Medulla oblongata (tissue), 1 donor: ENCODE results near the gene UNKL.

Experiments used
- DNase-seq: peaks from one replicate; pipeline ENCODE4 v3.0.0-alpha.2; 2015; ENCODE audit errors: extremely low spot score

The UNKL gene

DNA sequence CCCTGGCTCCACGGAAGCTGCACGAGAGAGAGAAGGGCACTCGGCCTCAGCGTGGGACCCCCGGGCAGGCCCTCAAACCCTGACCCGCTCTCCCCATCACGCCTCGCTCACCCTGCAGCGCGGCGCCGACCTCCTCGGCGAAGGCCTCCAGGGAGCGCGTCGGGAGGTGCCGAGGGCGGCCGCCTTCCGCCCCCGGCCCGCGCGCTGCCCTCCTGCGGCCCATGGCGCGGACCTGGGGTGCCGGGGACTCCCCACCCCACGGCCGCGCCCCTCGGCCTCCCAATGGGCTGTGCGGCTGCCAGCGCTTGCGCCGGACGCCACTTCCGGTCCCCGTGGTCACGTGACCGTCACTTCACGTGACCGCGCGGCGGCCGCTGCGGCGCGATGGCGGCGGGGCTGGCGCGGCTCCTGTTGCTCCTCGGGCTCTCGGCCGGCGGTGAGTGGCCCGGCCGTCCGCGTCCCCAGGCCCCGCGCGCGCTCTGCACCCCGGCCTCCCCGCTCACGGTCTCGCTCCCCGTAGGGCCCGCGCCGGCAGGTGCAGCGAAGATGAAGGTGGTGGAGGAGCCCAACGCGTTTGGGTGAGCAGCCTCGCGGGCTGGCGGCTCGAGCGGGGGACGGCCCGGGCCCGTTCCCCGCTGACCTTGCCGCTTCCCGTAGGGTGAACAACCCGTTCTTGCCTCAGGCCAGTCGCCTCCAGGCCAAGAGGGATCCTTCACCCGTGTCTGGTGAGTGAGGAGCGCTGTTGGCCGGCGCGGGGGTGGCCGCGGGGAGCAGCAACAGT is 62.7 kb downstream of the UNKL start, which contains the start of the genes GNPTG and TSR3:
Gene GNPTG, plus strand, starts transcription at position 350 of the 781 bp plus-strand sequence. Its CDS starts 35 bp downstream, at position 385.
Gene TSR3, minus strand, starts transcription at position 297 of the 781 bp plus-strand sequence. Its CDS starts 74 bp downstream, at position 223.
- DNase-seq: peak; percentile 81

DNA sequence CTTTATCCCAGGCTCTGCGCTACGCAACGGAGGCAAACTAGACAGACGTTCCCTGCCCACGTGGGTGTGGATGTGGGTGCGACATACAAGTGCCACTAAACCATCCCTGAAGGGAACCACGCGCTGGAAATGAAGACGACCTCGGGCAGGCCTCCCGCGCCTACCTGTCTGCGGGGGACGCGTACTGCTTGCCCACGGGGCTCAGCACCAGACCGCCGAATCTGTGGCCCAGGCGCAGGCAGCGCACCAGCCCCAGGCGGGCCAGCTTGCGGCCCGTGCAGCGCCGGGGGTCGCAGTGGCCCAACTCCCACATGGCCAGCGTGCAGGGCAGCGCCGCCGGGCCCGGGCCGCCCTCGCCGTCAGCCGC is 63.3 kb downstream of the UNKL start:
- DNase-seq: no peak

DNA sequence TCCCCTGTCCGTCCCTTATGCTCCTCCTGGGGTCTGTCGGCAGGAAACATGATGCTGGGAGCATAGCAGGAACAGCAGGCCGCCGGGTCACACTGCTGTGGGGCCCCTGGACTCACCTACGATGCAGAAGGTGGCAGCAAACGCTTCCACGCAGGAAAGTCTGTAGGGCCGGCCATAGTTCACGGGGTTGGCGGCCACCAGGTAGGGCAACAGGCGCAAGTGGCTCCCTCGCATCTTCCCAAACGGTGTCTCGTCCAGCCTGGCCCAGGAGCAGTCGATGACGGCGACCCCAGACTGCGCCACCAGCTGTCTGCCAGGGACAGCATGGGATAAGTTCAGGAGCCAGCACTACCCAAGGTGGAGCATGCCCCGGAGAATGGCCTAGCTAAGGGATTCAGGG is 63.8 kb downstream of the UNKL start:
- no peak for DNase-seq

DNA sequence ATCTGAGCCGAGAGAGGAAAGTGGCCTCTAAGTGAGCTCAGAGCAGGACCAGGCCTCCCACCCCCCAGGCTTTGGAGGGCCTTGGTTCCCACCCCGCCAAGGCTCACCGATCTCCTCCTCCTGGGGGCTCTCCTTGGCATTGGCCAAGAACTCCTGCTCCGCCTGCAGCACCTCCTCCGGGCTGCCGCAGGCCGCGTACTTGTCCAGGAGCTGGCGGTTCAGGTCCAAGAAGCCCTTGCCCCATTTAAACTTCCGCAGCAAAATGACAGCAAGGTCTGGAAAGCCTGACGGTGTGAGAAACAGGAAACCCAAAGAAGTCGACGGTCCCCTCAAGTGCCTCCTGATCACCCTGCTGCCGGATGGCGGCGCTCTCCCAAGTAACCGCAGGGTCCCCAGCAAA is 64.6 kb downstream of the UNKL start:
- no peak for DNase-seq

GRCh38 chr16:1349351-1349750 is 65.2 kb downstream of the UNKL start:
- DNase-seq: no peak

- DNase-seq: no peak
Observed at GRCh38 chr16:1348926-1349325, 65.6 kb downstream of the UNKL start.

DNA sequence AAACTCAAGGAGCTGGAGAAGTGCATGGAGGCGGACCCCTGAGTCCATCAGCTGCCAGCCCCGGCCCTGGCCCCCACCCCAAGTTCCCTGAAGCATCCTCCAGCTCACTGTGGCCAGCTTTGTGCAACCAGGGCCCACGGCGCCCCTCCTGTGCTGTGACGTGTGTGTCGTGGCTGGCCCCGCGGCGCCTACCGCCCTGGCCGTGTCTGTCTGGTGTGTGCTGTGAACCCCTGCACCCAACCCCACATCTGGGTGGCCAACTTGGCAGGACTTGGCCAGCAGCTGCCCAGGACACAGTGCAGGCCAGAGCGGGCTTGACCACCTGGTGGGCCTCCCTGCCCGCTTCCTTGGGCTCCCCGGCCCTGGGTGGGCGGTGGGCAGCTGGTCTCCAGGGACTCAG is 66.1 kb downstream of the UNKL start:
- DNase-seq: no peak

GRCh38 chr16:1347962-1348361 is 66.5 kb downstream of the UNKL start:
- DNase-seq: no peak

GRCh38 chr16:1347286-1347855 is 67.1 kb downstream of the UNKL start:
- no peak for DNase-seq

DNA sequence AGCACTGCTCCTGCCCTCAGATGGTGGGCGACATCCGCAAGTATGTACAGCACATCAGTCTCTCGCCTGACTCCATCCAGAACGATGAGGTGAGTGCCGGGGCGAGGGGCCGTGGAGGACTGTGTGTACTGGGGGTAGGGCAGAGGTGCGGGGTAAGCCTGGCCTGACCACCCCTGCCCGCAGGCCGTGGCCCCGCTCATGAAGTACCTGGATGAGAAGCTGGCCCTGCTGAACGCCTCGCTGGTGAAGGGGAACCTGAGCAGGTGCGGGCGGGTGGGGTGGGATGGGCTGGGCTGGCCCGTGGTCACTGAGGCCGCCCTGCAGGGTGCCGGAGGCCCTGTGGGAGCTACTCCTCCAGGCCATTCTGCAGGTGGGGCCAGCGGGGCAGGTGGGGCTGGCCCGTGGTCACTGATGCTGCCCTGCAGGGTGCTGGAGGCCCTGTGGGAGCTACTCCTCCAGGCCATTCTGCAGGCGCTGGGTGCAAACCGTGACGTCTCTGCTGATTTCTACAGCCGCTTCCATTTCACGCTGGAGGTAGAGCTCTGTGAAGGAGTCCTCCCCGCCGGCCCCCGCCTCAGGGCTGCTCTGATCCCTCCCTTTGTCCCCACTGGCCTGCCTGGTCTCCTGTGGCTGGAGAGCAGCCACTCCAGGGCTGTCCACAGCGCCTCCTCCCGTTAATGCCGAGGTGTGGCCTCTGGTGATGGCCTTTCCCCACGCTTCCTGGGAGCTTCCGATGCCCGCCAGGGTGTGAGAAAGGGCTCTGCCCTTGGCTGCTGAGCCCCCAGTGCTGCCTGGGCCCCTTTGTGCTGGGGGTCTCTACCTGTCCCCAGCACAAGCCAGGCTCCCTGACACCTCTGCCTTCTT is 67.8 kb downstream of the UNKL start:
- DNase-seq: no peak

GRCh38 chr16:1345651-1346421 is 68.7 kb downstream of the UNKL start:
- no peak for DNase-seq

DNA sequence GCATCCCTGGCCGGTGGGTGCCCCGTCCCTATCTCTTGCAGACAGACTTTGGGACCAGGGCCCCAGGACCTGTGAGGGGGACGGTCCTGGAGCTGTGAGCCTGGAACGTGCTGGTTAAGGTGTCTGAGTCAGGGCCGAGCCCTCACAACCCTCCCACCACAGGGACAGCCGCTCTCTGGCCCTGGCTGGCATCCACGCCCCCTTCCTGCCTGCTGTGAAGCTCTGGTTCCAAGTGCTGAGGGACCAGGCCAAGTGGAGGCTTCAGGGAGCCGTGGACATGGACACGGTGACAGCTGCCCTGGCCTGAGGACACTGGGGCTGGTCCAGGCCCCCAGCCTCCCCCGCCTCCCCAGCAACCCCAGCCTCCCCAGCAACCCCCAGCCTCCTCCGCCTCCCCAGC is 69.4 kb downstream of the UNKL start:
- DNase-seq: no peak

DNA sequence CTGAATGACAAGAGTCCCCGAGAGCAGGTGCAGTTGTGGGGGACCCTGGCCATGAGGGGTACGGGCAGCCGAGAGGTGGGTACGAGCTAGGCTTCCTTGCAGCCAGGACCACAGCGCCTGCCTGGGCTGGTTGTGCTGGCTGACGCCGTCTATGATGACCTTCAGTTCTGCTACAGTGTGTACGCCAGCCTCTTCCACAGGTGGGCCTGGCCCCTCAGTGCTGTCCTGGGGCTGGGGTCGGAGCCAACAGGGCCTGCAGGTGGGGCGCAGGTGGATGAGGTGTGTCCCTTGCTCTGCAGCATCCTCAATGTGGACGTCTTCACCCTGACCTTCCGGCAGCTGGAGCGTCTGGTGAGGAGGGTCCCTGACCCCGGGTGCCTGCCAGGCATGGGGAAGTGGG is 70.0 kb downstream of the UNKL start:
- no peak for DNase-seq

DNA sequence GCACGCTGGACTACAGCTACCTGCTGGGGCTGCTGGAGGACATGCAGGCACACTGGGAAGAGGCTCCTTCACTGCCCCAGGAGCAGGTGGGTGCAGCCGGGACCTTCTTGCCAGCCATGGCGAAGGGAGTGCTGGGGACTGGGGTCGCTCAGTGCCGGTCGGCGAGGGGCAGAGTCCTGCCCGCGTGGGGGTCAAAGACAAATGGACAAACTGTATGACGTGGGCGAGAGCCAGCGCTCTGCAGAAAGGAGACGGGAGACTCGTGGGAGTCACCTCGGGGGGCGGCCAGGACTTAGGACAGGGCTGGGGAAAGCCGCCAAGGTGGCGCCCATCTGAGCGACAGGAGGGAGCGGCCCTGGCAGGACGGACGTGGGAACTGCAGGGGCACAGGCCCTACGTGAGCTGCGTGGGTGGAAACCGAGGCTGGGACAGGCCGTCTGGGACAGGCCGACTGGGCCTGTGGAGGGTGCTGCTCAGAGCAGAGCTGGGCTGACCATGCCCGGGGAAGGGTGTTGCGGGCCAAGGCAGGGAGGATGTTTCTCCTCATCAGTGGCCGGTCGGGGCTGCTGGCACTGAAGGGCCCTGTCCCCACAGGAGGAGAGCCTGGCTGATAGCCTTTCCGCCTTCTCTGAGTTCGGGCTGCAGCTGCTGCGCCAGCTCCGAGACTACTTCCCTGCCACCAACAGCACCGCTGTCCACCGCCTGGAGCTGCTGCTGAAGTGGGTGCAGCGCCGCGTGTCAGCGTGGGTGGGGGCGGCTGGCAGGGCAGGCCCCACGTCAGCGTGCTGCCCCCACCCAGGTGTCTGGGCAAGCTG is 70.9 kb downstream of the UNKL start:
- no peak for DNase-seq

GRCh38 chr16:1342526-1343427 is 71.7 kb downstream of the UNKL start:
- peak; percentile 88 for DNase-seq

DNA sequence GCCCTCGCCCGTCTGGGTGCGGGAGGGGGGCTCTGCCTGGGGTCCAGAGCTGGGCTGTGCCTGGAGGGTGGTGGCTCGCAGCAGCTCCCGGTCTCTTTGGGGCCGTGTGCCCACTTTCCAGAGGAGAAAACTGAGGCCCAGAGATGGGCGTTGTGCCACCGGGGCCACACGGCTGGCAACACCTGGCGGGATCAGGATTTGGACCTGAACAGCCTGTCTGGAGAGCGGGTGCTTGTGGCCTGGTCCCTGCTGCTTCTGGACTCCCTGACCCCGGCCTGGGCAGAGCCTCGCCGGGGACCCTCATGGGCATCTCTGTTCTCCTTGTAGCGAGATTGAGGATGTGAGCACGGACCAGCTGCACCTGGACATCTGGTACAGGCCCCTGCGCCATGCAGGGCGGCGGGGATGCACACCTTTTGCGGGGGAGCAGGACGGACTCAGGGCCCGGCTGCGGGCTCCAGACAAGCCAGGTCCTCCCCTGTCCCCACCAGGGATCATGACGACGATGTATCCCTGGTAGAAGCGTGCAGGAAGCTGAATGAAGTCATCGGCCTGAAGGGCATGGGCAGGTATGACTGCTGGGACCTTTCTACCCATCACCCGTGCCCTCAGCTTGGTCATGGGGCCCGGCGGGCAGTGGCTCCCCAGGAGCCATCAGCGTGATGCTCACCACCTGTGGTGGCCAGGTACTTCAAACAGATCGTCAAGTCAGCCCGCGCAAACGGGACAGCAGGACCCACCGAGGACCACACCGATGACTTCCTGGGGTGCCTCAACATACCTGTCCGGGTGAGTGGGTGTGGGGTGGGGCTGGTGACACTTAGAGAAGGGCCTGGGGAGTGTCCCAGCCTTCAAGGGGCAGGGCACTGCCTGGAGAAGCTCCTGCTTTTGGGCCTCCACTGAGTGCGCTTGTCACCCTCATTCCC is 72.7 kb downstream of the UNKL start:
- no peak for DNase-seq

- no peak for DNase-seq
Observed at GRCh38 chr16:1340730-1341494, 73.6 kb downstream of the UNKL start.
